A549 (cell line): ENCODE measurements around the gene MUC4.

Experiments used
- CHD2 ChIP-seq: fragments of 150-350 bp; IDR thresholded peaks from 2 replicates; pipeline ENCODE4 v1.6.1; 2014; ENCODE audit warnings: low read length; ENCODE audit not compliant: partially characterized antibody
- RAD21 ChIP-seq, 2 experiments: fragments of >200 bp in 1 of 2; sonication (Bioruptor Twin) in 1 of 2; formaldehyde crosslinking in 1 of 2; IDR thresholded peaks in 1 of 2; conservative IDR thresholded peaks in 1 of 2; 2 replicates in 1 of 2; 3 replicates in 1 of 2; pipeline ENCODE4 v1.6.1; 2012 to 2018; ENCODE audit warnings: inconsistent platforms in 1 of 2

DNA sequence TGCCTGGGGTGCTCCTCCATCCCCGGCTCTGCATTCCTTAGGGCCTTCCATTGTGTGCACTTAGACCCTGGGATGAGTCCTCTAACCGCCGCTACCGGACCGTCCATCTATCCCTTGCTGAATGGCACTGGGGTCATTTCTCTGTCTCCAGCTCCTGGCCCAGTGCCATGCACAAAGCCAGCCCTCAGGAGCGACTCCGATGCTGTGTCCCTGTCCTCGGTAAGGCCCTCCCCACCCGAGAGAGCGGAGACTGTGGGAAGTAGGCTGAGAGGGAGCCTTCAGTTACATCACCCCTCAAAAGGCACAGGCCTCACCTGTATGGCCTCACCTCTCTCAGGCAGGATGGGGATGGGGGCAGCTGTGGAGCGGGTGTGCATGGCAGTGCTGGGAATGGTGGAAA, 33.8 kb downstream of the MUC4 start:
- TF ChIP-seq CHD2 (no peak), RAD21 (conservative IDR thresholded peaks at IDR 0.05 in 1 of 2, IDR thresholded peaks at IDR 0.05 in 1 of 2) (no peak)
